HepG2 (cell line): ENCODE data around the gene VWCE. TPM values are rescaled to one million over a fixed set of nuclear protein-coding genes. Genes with fewer than 3 reads are reported as not detected.

Experiments used
- CBFB ChIP-seq: sonication (generic); formaldehyde crosslinking; IDR thresholded peaks from 2 replicates; pipeline ENCODE4 v1.4.0; 2020; ENCODE audit warnings: missing genetic modification reagents
- GABPA ChIP-seq, 2 experiments: IDR thresholded peaks; 2 replicates each; pipeline ENCODE4 v1.6.1; 2011 to 2016; ENCODE audit warnings: low read depth in 2 of 2, low read length in 1 of 2, missing biosample characterization in 1 of 2, missing genetic modification characterization in 1 of 2
- MLX ChIP-seq: IDR thresholded peaks from 2 replicates; pipeline ENCODE4 v1.6.1; 2016
- POGZ ChIP-seq: sonication (generic); formaldehyde crosslinking; IDR thresholded peaks from 2 replicates; pipeline ENCODE4 v1.4.0; 2020; ENCODE audit warnings: mild to moderate bottlenecking, missing genetic modification reagents
- PRDM10 ChIP-seq: sonication (generic); formaldehyde crosslinking; IDR thresholded peaks from 2 replicates; pipeline ENCODE4 v1.4.0; 2020; ENCODE audit warnings: low read depth, missing genetic modification reagents
- ZBTB38 ChIP-seq: sonication (generic); formaldehyde crosslinking; IDR thresholded peaks from 2 replicates; pipeline ENCODE4 v1.5.1; 2020; ENCODE audit warnings: mild to moderate bottlenecking, missing genetic modification reagents
- ZBTB8A ChIP-seq: sonication (generic); formaldehyde crosslinking; IDR thresholded peaks from 2 replicates; pipeline ENCODE4 v1.4.0; 2020; ENCODE audit warnings: mild to moderate bottlenecking, low read depth, missing genetic modification reagents, borderline replicate concordance
- ZFP90 ChIP-seq: sonication (generic); formaldehyde crosslinking; IDR thresholded peaks from 2 replicates; pipeline ENCODE4 v1.8.0; 2022; ENCODE audit warnings: missing genetic modification reagents, mild to moderate bottlenecking, inconsistent platforms, borderline replicate concordance
- ZHX2 ChIP-seq, 2 experiments: sonication (generic) in 1 of 2; formaldehyde crosslinking in 1 of 2; IDR thresholded peaks; 2 replicates each; pipeline versions ENCODE4 v1.6.1 to v1.9.0; 2014 to 2022; ENCODE audit warnings: antibody characterized with exemption in 1 of 2, borderline replicate concordance in 1 of 2, inconsistent platforms in 1 of 2, low read depth in 1 of 2, missing genetic modification reagents in 1 of 2
- ZNF235 ChIP-seq: sonication (generic); formaldehyde crosslinking; IDR thresholded peaks from 2 replicates; pipeline ENCODE4 v1.8.1; 2023; ENCODE audit warnings: mild to moderate bottlenecking, missing genetic modification reagents, borderline replicate concordance
- ZNF274 ChIP-seq: sonication (generic); formaldehyde crosslinking; IDR thresholded peaks from 2 replicates; pipeline ENCODE4 v1.5.1; 2020; ENCODE audit warnings: mild to moderate bottlenecking, missing genetic modification reagents
- ZNF296 ChIP-seq: sonication (generic); formaldehyde crosslinking; conservative IDR thresholded peaks from 2 replicates; pipeline ENCODE4 v1.5.0; 2020; ENCODE audit warnings: mild to moderate bottlenecking, missing genetic modification reagents
- ZNF562 ChIP-seq: sonication (generic); formaldehyde crosslinking; IDR thresholded peaks from 2 replicates; pipeline ENCODE4 v1.8.0; 2022; ENCODE audit warnings: missing genetic modification reagents, borderline replicate concordance
- ZXDC ChIP-seq: sonication (generic); formaldehyde crosslinking; IDR thresholded peaks from 2 replicates; pipeline ENCODE4 v1.5.0; 2020; ENCODE audit warnings: mild to moderate bottlenecking, missing genetic modification reagents
- polyA plus RNA-seq, 8 experiments: library from polyadenylated mRNA; depleted of rRNA in 3 of 8; stranded (reverse) in 7 of 8; unstranded in 1 of 8; fragments of >200 nt; fragmentation: Illumina TruSeq in 4 of 8; extraction: Trizol in 4 of 8; gene quantifications; 2 replicates each; pipeline versions ENCODE4 v1.2.1 to v1.2.3, GENCODE V29; 2011 to 2016; ENCODE audit warnings: low read depth in 4 of 8, missing spikeins in 1 of 8, mixed read lengths in 1 of 8; ENCODE audit not compliant: insufficient read depth in 1 of 8
- total RNA-seq, 5 experiments: library from RNA; depleted of rRNA; stranded (reverse); fragments of >200 nt; fragmentation: Illumina TruSeq; extraction: Trizol; gene quantifications; 2 replicates each; pipeline ENCODE4 v1.2.3, GENCODE V29; 2016; ENCODE audit warnings: low read depth in 1 of 5

Gene VWCE
- total and polyA plus RNA-seq, 2 of the 13 experiments (the other 11 are each of a cell fraction or from before 2014, with no cell fraction given): 27.6 to 58.3 TPM

- peak; percentile 66 for TF ChIP-seq GABPA (IDR thresholded peaks at IDR 0.05; ENCODE audit: low read depth, low read length)
- TF ChIP-seq GABPA (CRISPR knock-in tag; IDR thresholded peaks at IDR 0.05; ENCODE audit: low read depth): peak; percentile 85
- peak; percentile 63; the same call in 1 of the 2 replicates for TF ChIP-seq ZHX2 (IDR thresholded peaks at IDR 0.05; ENCODE audit: low read depth)
- 0 out of 2 replicates have a peak, but pooled peaks have one; percentile 54 for TF ChIP-seq ZHX2 (CRISPR knock-in tag; IDR thresholded peaks at IDR 0.05; ENCODE audit: borderline replicate concordance)
- TF ChIP-seq ZBTB8A (CRISPR knock-in tag): 0 out of 2 replicates have a peak, but pooled peaks have one; percentile 74
- TF ChIP-seq MLX (CRISPR knock-in tag): peak; percentile 26; the same call in 1 of the 2 replicates
- peak; percentile 66 for TF ChIP-seq CBFB (CRISPR knock-in tag)
- peak; percentile 81 for TF ChIP-seq ZNF274 (CRISPR knock-in tag)
- TF ChIP-seq ZFP90: no peak
- no peak; the same call in 1 of the 2 replicates for TF ChIP-seq ZBTB38
- no peak; the same call in 1 of the 2 replicates for TF ChIP-seq ZNF235 (CRISPR knock-in tag)
- TF ChIP-seq PRDM10: no peak
- TF ChIP-seq ZXDC (CRISPR knock-in tag): peak; percentile 66; the same call in 1 of the 2 replicates
- TF ChIP-seq POGZ (CRISPR knock-in tag): no peak
- no peak for TF ChIP-seq ZNF562 (CRISPR knock-in tag)
- TF ChIP-seq ZNF296 (CRISPR knock-in tag): no peak
These were observed 37.9 kb upstream of the VWCE start, which contains the start of the genes DDB1 and TKFC (continued) for GRCh38 chr11:61332797-61333549.
